ENCODE measurements around the gene CEP55.

GRCh38 chr10:93553482-93554315 is 57.3 kb downstream of the CEP55 start:
- TF ChIP-seq CTCF (IDR thresholded peaks at IDR 0.05; ENCODE audit: insufficient read depth, low read depth, low read length) (no peak), EZH2 (IDR thresholded peaks at IDR 0.05; ENCODE audit: insufficient read depth, low read length) (no peak)

Measured in astrocyte (in vitro differentiated cells and primary cell).